H1 (cell line): ENCODE measurements around the gene MAP6. TPM values are rescaled to one million over a fixed set of nuclear protein-coding genes. Genes with fewer than 3 reads are reported as not detected.

Source experiments
- CTCF ChIA-PET: fragments of 300-600 bp; sonication (Branson Sonifier 250); formaldehyde crosslinking; loops from one replicate; lab custom pipeline; 2021; ENCODE audit not compliant: partially characterized antibody; lab: Charles Lee
- POLR2A ChIA-PET: fragments of 300-600 bp; sonication (Branson Sonifier 250); formaldehyde crosslinking; loops from one replicate; lab custom pipeline; 2021; ENCODE audit warnings: inconsistent platforms; ENCODE audit not compliant: partially characterized antibody; lab: Charles Lee
- DNase-seq, 2 experiments: peaks; one replicate each; pipeline versions ENCODE4 v3.0.0 to v3.0.0-alpha.2; 2010 to 2022; ENCODE audit warnings: low spot score in 2 of 2, low read depth in 1 of 2, mixed read lengths in 1 of 2
- FAIRE-seq: peaks from 2 replicates; lab custom pipeline; 2011; peaks lifted over from hg19 to GRCh38; lab: Jason Lieb, UNC
- H2AFZ ChIP-seq: 2 replicates; pipeline ENCODE4 v1.8.1; 2012; ENCODE audit warnings: low read length, inconsistent platforms
- H2AK5ac ChIP-seq: 2 replicates; pipeline ENCODE4 v1.6.1; 2013; ENCODE audit warnings: low read depth, low read length
- H2BK120ac ChIP-seq: replicated peaks from 2 replicates; pipeline ENCODE3; 2013; ENCODE audit warnings: low read depth, low read length, inconsistent platforms
- H2BK12ac ChIP-seq: 2 replicates; pipeline ENCODE4 v1.6.1; 2013; ENCODE audit warnings: low read depth, low read length
- H2BK15ac ChIP-seq: 2 replicates; pipeline ENCODE4 v1.6.1; 2013; ENCODE audit warnings: low read length
- H2BK20ac ChIP-seq: 2 replicates; pipeline ENCODE4 v1.6.1; 2013; ENCODE audit warnings: low read length
- H2BK5ac ChIP-seq: 2 replicates; pipeline ENCODE4 v1.6.1; 2013; ENCODE audit warnings: low read depth, low read length
- H3K14ac ChIP-seq: 2 replicates; pipeline ENCODE4 v1.6.1; 2013; ENCODE audit warnings: inconsistent platforms; ENCODE audit not compliant: insufficient read length
- H3K18ac ChIP-seq: 2 replicates; pipeline ENCODE4 v1.6.1; 2013; ENCODE audit warnings: low read length; ENCODE audit errors: extremely low read depth
- H3K23ac ChIP-seq: 2 replicates; pipeline ENCODE4 v1.6.1; 2013; ENCODE audit warnings: inconsistent platforms; ENCODE audit not compliant: insufficient read length
- H3K23me2 ChIP-seq: 2 replicates; pipeline ENCODE4 v1.6.1; 2013; ENCODE audit warnings: low read depth, low read length
- H3K27ac ChIP-seq: 2 replicates; pipeline ENCODE4 v1.6.1; 2011; ENCODE audit warnings: low read depth, low read length, inconsistent platforms
- H3K27me3 ChIP-seq, 4 experiments: replicated peaks in 1 of 4; 1 replicate in 1 of 4; 2 replicates in 3 of 4; pipeline versions ENCODE4 v1.6.1 to v1.8.1; 2011 to 2013; ENCODE audit warnings: low read length in 3 of 4, mild to moderate bottlenecking in 3 of 4, inconsistent platforms in 2 of 4, mixed read lengths in 2 of 4, moderate library complexity in 1 of 4; ENCODE audit not compliant: control insufficient read depth in 3 of 4, insufficient read depth in 3 of 4; ENCODE audit errors: extremely low read depth in 1 of 4
- H3K36me3 ChIP-seq, 4 experiments: 2 replicates each; pipeline versions ENCODE4 v1.6.1 to v1.8.1; 2011 to 2013; ENCODE audit warnings: mild to moderate bottlenecking in 4 of 4, low read length in 3 of 4, moderate library complexity in 2 of 4, control low read depth in 1 of 4, inconsistent platforms in 1 of 4; ENCODE audit not compliant: insufficient read depth in 4 of 4, control insufficient read depth in 2 of 4
- H3K4ac ChIP-seq: replicated peaks from 2 replicates; pipeline ENCODE3; 2013; ENCODE audit warnings: low read length, low read depth, mixed read lengths, inconsistent platforms; ENCODE audit not compliant: insufficient read length
- H3K4me1 ChIP-seq, 4 experiments: replicated peaks in 1 of 4; 1 replicate in 1 of 4; 2 replicates in 3 of 4; pipeline versions ENCODE4 v1.6.1 to v1.8.1; 2011 to 2013; ENCODE audit warnings: low read length in 3 of 4, inconsistent platforms in 2 of 4, mixed read lengths in 1 of 4; ENCODE audit not compliant: insufficient read depth in 4 of 4, control insufficient read depth in 3 of 4
- H3K4me2 ChIP-seq, 2 experiments: 2 replicates each; pipeline versions ENCODE4 v1.6.1 to v1.8.1; 2011 to 2013; ENCODE audit warnings: low read depth in 2 of 2, low read length in 2 of 2, control low read depth in 1 of 2, inconsistent platforms in 1 of 2, mild to moderate bottlenecking in 1 of 2; ENCODE audit not compliant: insufficient read depth in 1 of 2
- H3K4me3 ChIP-seq, 4 experiments: fragments of 200-600, 300-600 bp in 1 of 4; sonication (generic), shearing (Covaris generic), sonication (Bioruptor Twin) in 1 of 4; 2 replicates each; pipeline versions ENCODE4 v1.5.1 to v1.8.1; 2011 to 2016; ENCODE audit warnings: low read length in 4 of 4, low read depth in 3 of 4, control low read depth in 2 of 4, inconsistent platforms in 2 of 4, mild to moderate bottlenecking in 2 of 4, mixed read lengths in 1 of 4, moderate library complexity in 1 of 4; ENCODE audit not compliant: insufficient read depth in 2 of 4; ENCODE audit errors: extremely low read depth in 1 of 4
- H3K56ac ChIP-seq: replicated peaks from 2 replicates; pipeline ENCODE3; 2013; ENCODE audit warnings: low read depth, mild to moderate bottlenecking, mixed read lengths, low read length, inconsistent platforms; ENCODE audit not compliant: insufficient read length
- H3K79me1 ChIP-seq: 2 replicates; pipeline ENCODE4 v1.6.1; 2013; ENCODE audit warnings: low read depth, low read length, control low read depth
- H3K79me2 ChIP-seq, 2 experiments: 2 replicates each; pipeline versions ENCODE4 v1.6.1 to v1.8.1; 2012 to 2013; ENCODE audit warnings: low read length in 2 of 2, mild to moderate bottlenecking in 2 of 2, inconsistent platforms in 1 of 2; ENCODE audit not compliant: insufficient read depth in 2 of 2, control insufficient read depth in 1 of 2
- H3K9ac ChIP-seq, 4 experiments: replicated peaks in 1 of 4; 1 replicate in 1 of 4; 2 replicates in 3 of 4; pipeline versions ENCODE4 v1.6.1 to v1.8.1; 2011 to 2013; ENCODE audit warnings: low read depth in 3 of 4, low read length in 3 of 4, control low read depth in 2 of 4, mild to moderate bottlenecking in 2 of 4, moderate library complexity in 2 of 4, inconsistent platforms in 1 of 4; ENCODE audit errors: extremely low read depth in 1 of 4
- H3K9me3 ChIP-seq, 2 experiments: 2 replicates each; pipeline versions ENCODE4 v1.6.1 to v1.8.1; 2012 to 2013; ENCODE audit warnings: mild to moderate bottlenecking in 2 of 2, moderate library complexity in 2 of 2, control low read depth in 1 of 2, inconsistent platforms in 1 of 2, low read depth in 1 of 2, low read length in 1 of 2, mixed read lengths in 1 of 2; ENCODE audit not compliant: insufficient read depth in 2 of 2
- H4K20me1 ChIP-seq, 2 experiments: replicated peaks in 1 of 2; 2 replicates each; pipeline versions ENCODE3 to v1.8.1; 2011 to 2013; ENCODE audit warnings: inconsistent platforms in 2 of 2, low read length in 2 of 2, mild to moderate bottlenecking in 1 of 2; ENCODE audit not compliant: insufficient read depth in 2 of 2, control insufficient read depth in 1 of 2
- H4K5ac ChIP-seq: 2 replicates; pipeline ENCODE4 v1.6.1; 2013; ENCODE audit warnings: low read length, low read depth, mixed read lengths, inconsistent platforms; ENCODE audit not compliant: insufficient read length
- H4K8ac ChIP-seq: 2 replicates; pipeline ENCODE4 v1.8.0; 2013; ENCODE audit warnings: mild to moderate bottlenecking, moderate library complexity, low read length, inconsistent platforms; ENCODE audit not compliant: insufficient read depth; ENCODE audit errors: extremely low read depth
- H4K91ac ChIP-seq: replicated peaks from 2 replicates; pipeline ENCODE3; 2013; ENCODE audit warnings: low read length, mixed read lengths, inconsistent platforms; ENCODE audit not compliant: insufficient read length
- CBX5 ChIP-seq: fragments of 300-800, 300-1000 bp; sonication (generic); IDR thresholded peaks from 2 replicates; pipeline ENCODE4 v1.7.1; 2016; ENCODE audit warnings: antibody characterized with exemption, low read length, low read depth
- CHD2 ChIP-seq: IDR thresholded peaks from 2 replicates; pipeline ENCODE4 v1.6.1; 2012; ENCODE audit warnings: low read length, improper control_type of control experiment
- EZH2 ChIP-seq: fragments of 200-600 bp; sonication (generic); IDR thresholded peaks from 2 replicates; pipeline ENCODE4 v1.7.1; 2012; ENCODE audit warnings: low read depth, mild to moderate bottlenecking, moderate library complexity, low read length, inconsistent platforms; ENCODE audit not compliant: severe bottlenecking
- HDAC6 ChIP-seq: IDR thresholded peaks from one replicate; pipeline ENCODE4 v1.7.1; 2012; ENCODE audit warnings: low read depth, mild to moderate bottlenecking, inconsistent platforms, low read length, moderate library complexity
- PHF8 ChIP-seq: fragments of 200-600 bp; sonication (generic); conservative IDR thresholded peaks from 2 replicates; pipeline ENCODE4 v1.7.1; 2012; ENCODE audit warnings: low read depth, mild to moderate bottlenecking, inconsistent platforms, low read length, moderate library complexity
- WGBS, 2 experiments: shearing (Covaris generic) in 1 of 2; methylation state at CpG; one replicate each; pipeline versions ENCODE4 v1.1.6 to v1.1.7; 2013 to 2015; ENCODE audit warnings: low lambda C conversion rate in 2 of 2, mixed read lengths in 2 of 2, inconsistent platforms in 1 of 2, low coverage in 1 of 2, missing lambda C conversion rate in 1 of 2; ENCODE audit not compliant: insufficient replicate concordance in 2 of 2, insufficient coverage in 1 of 2, insufficient read length in 1 of 2; ENCODE audit errors: extremely low coverage in 1 of 2, missing lambda C conversion rate in 1 of 2; 5-methylcytosine and 5-hydroxymethylcytosine counted together
- polyA plus RNA-seq, 7 experiments: library from polyadenylated mRNA; depleted of rRNA in 3 of 7; stranded (reverse) in 5 of 7; unstranded in 2 of 7; fragments of >200 nt in 5 of 7; fragments of 200-250 nt in 2 of 7; gene quantifications; 1 replicate in 5 of 7; 2 replicates in 1 of 7; 4 replicates in 1 of 7; pipeline versions ENCODE4 v1.2.1 to v1.2.3, GENCODE V29; 2011 to 2013; ENCODE audit warnings: missing spikeins in 2 of 7, mixed read lengths in 2 of 7
- total RNA-seq: library from RNA; stranded (reverse); fragmentation: NEBNext Ultra II Directional; extraction: Animal tissue kit (Norgen Biotek cat#: 25700); gene quantifications from 2 replicates; pipeline ENCODE4 v1.2.1, GENCODE V29; 2021

The MAP6 gene
- total and polyA plus RNA-seq, 2 of the 8 experiments (the other 6 are each of a cell fraction or from before 2014, with no cell fraction given), result 0.54 to 0.89 TPM

DNA sequence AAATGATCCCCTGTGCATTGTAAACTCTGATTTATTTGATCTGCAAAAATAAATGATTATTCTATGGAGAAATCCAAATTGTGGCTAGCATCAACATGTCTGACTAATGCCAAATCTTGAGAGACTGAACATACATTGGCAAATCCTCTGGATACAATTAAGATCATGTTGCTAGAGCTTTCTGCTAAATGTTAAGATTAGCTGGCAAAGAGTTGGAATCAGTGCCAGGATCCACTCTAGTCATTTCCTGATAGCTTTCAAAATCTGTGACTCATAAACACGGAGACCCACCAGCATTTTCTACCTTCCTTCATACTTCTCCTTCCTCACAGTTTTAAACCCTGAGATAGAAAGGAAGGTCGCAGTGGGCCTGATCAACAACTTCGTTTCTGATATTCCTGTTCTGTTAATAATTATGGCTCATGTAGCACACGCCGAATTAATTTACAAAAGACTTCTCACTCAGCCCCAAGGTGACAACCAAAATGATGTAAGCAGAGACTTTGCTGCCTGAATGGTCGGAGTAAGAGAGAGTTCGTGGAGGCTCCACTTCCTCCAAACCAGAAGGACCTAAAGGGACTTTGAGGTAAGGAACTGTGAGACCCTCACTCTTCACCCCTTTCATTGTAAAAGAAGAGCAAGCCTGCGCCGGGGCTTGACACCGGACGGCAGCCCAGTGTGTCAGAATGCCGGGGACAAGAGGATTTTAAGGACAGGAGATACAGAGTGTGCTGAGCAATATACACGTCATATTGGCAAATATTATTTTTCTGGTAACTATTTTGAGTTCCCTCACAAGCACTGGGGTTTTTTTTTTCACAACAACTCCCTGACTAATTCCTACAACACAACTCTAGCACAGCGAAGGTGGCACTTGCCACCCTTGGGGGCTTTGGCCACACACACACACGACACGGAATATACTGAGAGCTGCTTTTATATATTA is 64.8 kb downstream of the MAP6 start:
- no peak overlapping the region for H3K4ac ChIP-seq
- no peak overlapping the region for H4K8ac ChIP-seq
- no peaks in the 10 kb centered on the region for H4K20me1 ChIP-seq
- no peak overlapping the region for H3K27ac ChIP-seq
- H3K79me2 ChIP-seq, result no peaks in the 10 kb centered on the region
- H4K91ac ChIP-seq, result no peak overlapping the region
- no peak overlapping the region for H3K56ac ChIP-seq
- H4K5ac ChIP-seq, result no peak overlapping the region
- ChIA-PET CTCF (interaction anchor here (1.2 to 7.2 kb wide), 3 partner anchors 8 to 15 kb away, joined by 3 to 74 read pairs (median 4); no protein-coding TSS in a partner anchor), POLR2A (no interaction called here)
- H3K23ac ChIP-seq, result no peak overlapping the region
- 94% methylated on average over 16 of the region's 16 CpGs; no CpG with 5 or more reads in 1 of the 2 experiments for WGBS, 2 experiments
- H2BK20ac ChIP-seq, result no peak overlapping the region
- H2AK5ac ChIP-seq, result no peak overlapping the region
- H3K36me3 ChIP-seq, result no peaks in the 10 kb centered on the region
- H3K9ac ChIP-seq, result no peak overlapping the region
- H3K4me2 ChIP-seq, result no peak overlapping the region
- no peaks in the 10 kb centered on the region for H3K23me2 ChIP-seq
- no peak overlapping the region for H3K4me3 ChIP-seq
- H2BK5ac ChIP-seq, result no peak overlapping the region
- FAIRE-seq, result no peak
- no peaks in the 10 kb centered on the region for H3K9me3 ChIP-seq
- H2BK15ac ChIP-seq, result no peak overlapping the region
- H3K14ac ChIP-seq, result no peak overlapping the region
- peaks cover 0 to 4% (median under 1%) of the 10 kb centered on the region in 4 experiments; a peak in 3 of 7 replicates for H3K4me1 ChIP-seq
- no peak overlapping the region for H2AFZ ChIP-seq
- H3K79me1 ChIP-seq, result no peaks in the 10 kb centered on the region
- no peak overlapping the region for H2BK120ac ChIP-seq
- DNase-seq, result no peak
- H2BK12ac ChIP-seq, result no peak overlapping the region
- no peaks in the 10 kb centered on the region for H3K27me3 ChIP-seq
- no peak overlapping the region for H3K18ac ChIP-seq
- TF ChIP-seq PHF8, result no peak
- TF ChIP-seq EZH2, result no peak
- TF ChIP-seq CBX5, result no peak
- TF ChIP-seq CHD2, result no peak
- TF ChIP-seq HDAC6, result no peak
